Measurements from ENCODE around the gene EIF4G3.

- TF ChIP-seq, protein P1, sequence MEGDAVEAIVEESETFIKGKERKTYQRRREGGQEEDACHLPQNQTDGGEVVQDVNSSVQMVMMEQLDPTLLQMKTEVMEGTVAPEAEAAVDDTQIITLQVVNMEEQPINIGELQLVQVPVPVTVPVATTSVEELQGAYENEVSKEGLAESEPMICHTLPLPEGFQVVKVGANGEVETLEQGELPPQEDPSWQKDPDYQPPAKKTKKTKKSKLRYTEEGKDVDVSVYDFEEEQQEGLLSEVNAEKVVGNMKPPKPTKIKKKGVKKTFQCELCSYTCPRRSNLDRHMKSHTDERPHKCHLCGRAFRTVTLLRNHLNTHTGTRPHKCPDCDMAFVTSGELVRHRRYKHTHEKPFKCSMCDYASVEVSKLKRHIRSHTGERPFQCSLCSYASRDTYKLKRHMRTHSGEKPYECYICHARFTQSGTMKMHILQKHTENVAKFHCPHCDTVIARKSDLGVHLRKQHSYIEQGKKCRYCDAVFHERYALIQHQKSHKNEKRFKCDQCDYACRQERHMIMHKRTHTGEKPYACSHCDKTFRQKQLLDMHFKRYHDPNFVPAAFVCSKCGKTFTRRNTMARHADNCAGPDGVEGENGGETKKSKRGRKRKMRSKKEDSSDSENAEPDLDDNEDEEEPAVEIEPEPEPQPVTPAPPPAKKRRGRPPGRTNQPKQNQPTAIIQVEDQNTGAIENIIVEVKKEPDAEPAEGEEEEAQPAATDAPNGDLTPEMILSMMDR (IDR thresholded peaks at IDR 0.05): peak in 4 of 6 experiments; percentile 7 to 48 (median 42)
- no peak for TF ChIP-seq POLR2A (IDR thresholded peaks at IDR 0.05)
Observed at GRCh38 chr1:20981915-20982314, 194.8 kb downstream of the EIF4G3 start.
